Purkinje cell (primary cell): ENCODE measurements around the gene HTRA2. TPM values are rescaled to one million over a fixed set of nuclear protein-coding genes. Genes with fewer than 3 reads are reported as not detected.

Experiments
- polyA plus RNA-seq: library from polyadenylated mRNA; unstranded; fragments of >200 nt; fragmentation: Nextera tagmentation; gene quantifications from 2 replicates; pipeline ENCODE4 v1.2.1, GENCODE V29; 2014

The HTRA2 gene
- polyA plus RNA-seq, result 14.2 and 22.8 TPM in 2 replicates

DNA sequence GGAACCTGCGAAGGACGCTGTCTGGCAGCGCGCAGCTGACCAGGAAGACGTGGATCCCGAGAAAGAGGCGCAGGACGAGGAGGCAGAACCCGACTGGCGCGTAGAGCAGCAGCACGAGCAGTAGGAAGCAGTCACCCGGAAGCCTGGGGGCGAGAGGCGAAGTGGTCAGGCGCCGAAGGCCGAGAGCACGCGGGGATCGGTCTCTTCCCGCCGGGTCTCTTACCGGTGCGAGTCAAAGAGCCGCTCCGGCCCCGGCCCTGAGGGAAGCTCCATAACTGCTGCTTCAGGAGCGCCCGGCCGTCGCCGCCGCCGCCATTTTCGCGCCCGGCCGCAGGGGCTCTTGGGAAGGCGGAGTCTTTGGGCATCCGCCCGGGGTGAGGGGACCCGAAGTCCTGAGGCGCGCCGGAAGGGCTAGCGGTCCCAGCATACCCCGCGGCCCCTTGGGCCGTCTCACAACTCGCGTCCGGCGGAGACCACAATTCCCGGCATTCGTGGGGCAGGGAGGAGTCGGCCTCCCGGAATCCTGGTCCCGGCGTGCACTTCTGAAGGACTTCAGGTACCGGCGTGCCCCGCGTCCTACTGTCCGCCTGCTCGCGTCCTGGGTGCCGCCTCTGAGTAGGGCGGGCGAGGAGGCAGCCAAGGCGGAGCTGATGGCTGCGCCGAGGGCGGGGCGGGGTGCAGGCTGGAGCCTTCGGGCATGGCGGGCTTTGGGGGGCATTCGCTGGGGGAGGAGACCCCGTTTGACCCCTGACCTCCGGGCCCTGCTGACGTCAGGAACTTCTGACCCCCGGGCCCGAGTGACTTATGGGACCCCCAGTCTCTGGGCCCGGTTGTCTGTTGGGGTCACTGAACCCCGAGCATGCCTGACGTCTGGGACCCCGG, at the start of gene HTRA2, which contains the start of gene AUP1:
TSS of gene HTRA2 (plus strand) at position 577 of the 882 bp plus-strand sequence. CDS start at position 651, 74 bp downstream.
TSS of gene AUP1 (minus strand) at position 350 of the 882 bp plus-strand sequence. CDS start at position 273, 77 bp downstream.

DNA sequence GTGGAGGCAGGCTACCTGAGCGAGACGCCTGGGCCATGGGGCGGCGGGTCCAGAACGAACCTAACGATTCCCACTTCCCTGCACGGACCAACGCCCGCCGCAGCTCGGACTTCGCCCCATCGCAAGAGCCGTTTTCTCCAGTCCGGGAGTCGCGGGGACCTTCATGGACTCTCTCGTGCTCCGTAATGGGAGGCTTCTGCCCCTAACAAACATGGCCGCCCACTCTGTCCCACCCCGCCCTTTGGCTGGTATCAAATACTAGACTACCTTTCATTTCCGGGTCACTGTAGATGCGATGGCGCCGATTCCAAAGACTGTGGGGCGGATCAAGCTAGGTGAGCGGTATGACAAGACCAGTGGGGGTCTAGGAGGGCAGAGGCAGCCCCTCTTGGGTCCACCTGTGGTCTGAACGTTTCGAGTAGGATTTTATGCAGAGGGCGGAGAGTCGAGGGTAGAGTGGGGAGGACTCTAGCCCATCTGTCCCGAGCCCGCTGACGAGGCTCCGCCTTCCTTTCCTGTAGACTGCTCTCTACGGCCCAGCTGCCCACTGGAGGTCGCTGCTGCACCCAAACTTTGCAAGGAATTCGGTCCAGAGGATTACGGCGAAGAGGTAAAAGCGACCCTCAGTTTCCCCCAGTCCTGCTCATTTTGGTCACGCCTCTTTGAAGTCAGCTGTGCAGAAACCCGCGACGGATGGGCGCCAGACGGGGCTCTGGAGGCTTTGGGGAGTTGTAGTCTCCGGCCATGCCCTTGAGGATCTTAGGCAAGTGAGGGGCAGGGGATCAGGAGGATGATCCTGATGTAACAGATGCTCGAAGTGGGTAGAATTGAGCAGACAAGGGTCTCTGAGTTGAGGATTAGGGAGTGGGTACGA, 46.7 kb upstream of the HTRA2 start, which contains the start of the genes CCDC142 and TTC31:
TSS of gene CCDC142 (minus strand) at position 198 of the 874 bp plus-strand sequence. CDS start at position 37, 161 bp downstream.
TSS of gene TTC31 (plus strand) at position 281 of the 874 bp plus-strand sequence. CDS start at position 296, 15 bp downstream.

DNA sequence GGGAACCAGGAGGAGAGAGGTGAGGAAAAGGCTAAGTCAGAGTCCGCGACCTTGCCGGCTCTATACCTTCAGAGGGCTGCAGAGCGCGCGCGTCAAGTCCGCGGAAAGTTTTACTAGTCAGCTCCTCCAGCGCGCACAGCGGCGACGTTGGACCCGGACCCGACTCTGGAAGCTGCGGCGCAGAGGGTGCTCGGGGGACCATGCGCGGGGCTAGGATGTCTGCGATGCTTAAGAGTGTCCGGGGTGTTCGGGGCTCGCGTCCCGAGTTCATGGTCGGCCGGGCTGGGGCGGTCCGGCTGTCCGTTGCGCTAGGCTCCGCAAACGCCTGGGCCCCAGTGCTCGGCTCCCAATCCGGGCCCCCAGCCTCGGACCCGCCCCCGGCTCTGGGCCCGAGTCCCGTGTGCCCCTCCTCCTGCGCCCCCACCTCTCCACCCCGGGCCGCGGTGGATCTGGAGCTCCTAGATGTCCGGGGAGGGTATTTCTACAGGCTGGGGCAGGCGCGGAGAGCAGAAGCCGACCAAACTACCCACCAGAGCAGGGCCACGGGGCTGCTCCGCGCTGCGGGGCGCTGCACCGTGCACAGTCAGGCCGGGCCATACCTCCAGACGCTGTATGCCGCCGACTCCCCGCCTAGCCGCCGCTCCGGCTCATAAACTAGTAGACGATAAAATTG, 30.3 kb upstream of the HTRA2 start, which contains the start of gene LBX2:
TSS of gene LBX2 (minus strand) at position 337 of the 673 bp plus-strand sequence. CDS start at position 271, 66 bp downstream.

DNA sequence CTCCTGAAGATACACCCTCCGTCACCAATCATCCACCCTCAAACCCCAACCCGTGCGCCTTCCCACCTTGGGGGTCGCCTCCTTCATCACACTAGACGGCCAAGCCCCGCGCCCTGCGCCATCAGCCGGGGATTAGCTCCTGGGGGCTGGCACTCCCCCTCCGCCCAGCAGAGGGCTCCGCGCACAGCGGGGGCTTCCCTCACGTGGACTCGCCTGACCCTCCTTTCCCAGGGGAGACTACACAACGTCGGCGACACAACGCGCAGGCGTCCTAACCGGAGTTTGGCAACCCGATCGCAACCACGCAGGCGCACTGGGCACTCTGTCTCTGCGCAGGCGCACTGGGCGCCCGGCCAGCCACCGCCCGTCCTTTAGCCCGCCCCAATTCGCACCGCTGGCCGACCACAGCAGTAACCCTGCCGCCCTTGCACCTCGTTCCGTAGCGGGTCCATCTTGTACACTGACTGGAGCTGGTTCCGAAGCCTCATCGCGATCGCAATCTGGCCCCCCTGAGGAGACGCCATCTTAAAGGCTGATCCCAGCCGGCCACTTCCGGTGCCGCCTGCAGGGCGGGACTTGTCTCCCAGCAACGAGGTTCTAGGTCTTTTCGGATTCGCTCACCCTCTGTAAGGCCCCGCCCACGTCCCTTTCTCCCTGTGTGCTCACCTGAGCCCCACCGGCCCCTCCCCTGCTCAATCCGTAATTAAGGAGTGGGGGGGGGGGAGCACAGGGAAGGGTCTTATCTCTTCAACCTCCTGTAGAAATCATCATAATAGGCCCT, 22.4 kb upstream of the HTRA2 start, which contains the start of gene PCGF1:
TSS of gene PCGF1 (minus strand) at position 551 of the 781 bp plus-strand sequence. CDS start at position 524, 27 bp downstream.

DNA sequence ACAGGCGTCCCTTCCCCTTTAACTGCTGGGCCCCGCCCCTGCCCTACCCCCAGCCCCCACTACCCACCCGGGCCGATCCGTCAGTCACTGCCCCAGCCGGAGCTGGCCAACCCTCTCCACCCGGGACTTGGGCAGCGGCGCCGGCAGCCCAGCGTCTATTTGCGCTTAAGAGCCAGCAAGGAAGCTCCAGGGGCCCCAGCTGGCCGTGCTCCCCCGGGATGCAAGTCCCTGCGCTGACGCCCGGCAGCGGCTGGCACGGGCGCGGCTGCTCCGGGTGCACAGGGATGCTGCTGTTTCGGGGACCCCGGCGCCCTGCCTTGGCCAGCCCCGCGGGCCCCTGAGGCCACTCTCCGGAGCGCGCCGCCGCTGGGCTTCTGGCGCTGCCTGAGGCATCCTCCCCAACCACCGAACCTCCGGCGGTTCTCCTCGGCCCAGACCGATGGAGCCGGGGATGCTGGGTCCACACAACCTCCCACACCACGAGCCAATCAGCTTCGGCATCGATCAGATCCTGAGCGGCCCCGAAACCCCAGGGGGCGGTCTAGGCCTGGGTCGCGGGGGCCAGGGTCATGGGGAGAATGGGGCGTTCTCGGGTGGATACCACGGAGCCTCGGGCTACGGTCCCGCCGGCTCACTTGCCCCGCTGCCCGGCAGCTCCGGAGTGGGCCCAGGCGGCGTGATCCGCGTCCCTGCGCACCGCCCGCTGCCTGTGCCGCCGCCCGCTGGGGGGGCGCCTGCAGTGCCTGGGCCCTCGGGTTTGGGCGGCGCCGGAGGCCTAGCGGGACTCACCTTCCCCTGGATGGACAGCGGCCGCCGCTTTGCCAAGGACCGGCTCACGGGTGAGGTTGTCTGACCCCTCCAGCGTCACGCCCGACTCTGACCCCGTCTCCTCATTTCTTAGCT, 15.1 kb upstream of the HTRA2 start, which contains the start of gene TLX2:
TSS of gene TLX2 (plus strand) at position 83 of the 903 bp plus-strand sequence. CDS start at position 440, 357 bp downstream.

DNA sequence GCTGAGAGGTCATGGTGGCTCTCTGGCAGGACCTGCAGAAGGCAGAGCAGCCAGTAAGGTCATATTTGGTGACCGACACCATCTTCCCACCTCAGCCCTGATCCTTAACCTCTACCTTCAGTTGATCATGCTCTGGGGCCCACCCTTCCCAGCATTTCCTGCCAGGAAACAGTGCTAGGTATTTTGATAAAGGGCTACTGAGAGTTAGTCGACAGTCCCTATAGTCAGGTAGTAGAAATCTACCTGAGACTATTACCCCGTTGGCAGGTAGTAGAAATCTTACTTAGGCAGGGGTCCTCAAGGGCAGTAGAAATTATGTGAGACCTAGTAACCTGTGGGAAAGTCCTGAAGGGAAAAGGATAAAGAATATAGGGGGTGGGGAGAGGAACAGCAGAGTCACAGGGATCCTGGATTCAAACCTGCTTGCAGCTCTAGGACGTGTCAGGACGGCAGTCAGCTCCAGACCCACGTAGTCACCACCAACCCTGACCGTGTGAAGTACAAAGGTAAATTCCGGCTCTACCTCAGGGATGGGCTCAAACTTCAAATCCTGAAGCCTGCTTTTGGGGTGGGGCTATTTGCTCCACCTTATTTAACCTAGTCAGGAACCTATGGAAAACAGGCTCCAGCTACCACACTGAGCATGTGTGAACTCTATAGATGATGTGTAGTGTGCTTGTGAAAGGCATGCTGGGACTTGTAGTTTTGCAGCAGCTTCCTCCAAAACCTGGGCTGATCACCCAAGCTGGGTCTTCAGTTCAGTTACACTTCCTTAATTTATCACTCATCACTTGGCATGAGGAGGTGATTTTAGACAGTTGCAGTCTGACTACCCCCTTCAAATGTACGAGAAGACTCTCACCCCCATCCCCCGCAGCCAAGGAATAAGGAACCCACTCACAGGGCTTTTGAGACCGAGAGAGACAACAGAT, 3.8 kb upstream of the HTRA2 start, which contains the start of gene DQX1:
TSS of gene DQX1 (minus strand) at position 515 of the 932 bp plus-strand sequence. CDS start at position 13, 502 bp downstream.

GRCh38 chr2:74553892-74554819, 24.4 kb downstream of the HTRA2 start, which contains the start of the genes DOK1 and LOXL3:
Gene DOK1, plus strand, starts transcription at chr2:74554720. Its CDS starts 35 bp downstream, at chr2:74554755.
Gene LOXL3, minus strand, starts transcription at chr2:74553942. Its CDS starts 1,308 bp downstream, at chr2:74552634.

Other genes starting within 250 kb of the HTRA2 start
- not detected in 2 replicates for gene SLC4A5, start 186.5 kb upstream of the HTRA2 start, polyA plus RNA-seq
- gene DCTN1, start 149.6 kb upstream of the HTRA2 start, polyA plus RNA-seq, result 275 and 282 TPM in 2 replicates
- 0.14 and 0.58 TPM in 2 replicates for gene C2orf81, start 108.3 kb upstream of the HTRA2 start, polyA plus RNA-seq
- 25.1 and 25.5 TPM in 2 replicates for gene WDR54, start 108.2 kb upstream of the HTRA2 start, polyA plus RNA-seq
- not detected in 2 replicates for gene RTKN, start 88.0 kb upstream of the HTRA2 start, polyA plus RNA-seq
- gene INO80B, start 74.8 kb upstream of the HTRA2 start, polyA plus RNA-seq, result 1.1 and 3.0 TPM in 2 replicates
- gene WBP1, start 71.5 kb upstream of the HTRA2 start, polyA plus RNA-seq, result 7.8 and 10.0 TPM in 2 replicates
- gene MOGS, start 64.6 kb upstream of the HTRA2 start, polyA plus RNA-seq, result 0.62 and 4.3 TPM in 2 replicates
- gene MRPL53, start 57.3 kb upstream of the HTRA2 start, polyA plus RNA-seq, result 43.3 and 56.2 TPM in 2 replicates
- 0.78 and 1.6 TPM in 2 replicates for gene CCDC142, start 46.9 kb upstream of the HTRA2 start, polyA plus RNA-seq
- gene TTC31, start 46.9 kb upstream of the HTRA2 start, polyA plus RNA-seq, result 0.66 and 0.83 TPM in 2 replicates
- gene LBX2, start 30.3 kb upstream of the HTRA2 start, polyA plus RNA-seq, result not detected in 2 replicates
- 35.8 and 37.1 TPM in 2 replicates for gene PCGF1, start 22.2 kb upstream of the HTRA2 start, polyA plus RNA-seq
- gene TLX2, start 15.5 kb upstream of the HTRA2 start, polyA plus RNA-seq, result not detected in 2 replicates
- gene DQX1, start 3.7 kb upstream of the HTRA2 start, polyA plus RNA-seq, result 2.3 and 4.1 TPM in 2 replicates
- gene AUP1, start 227 bp upstream of the HTRA2 start, polyA plus RNA-seq, result 48.4 and 52.5 TPM in 2 replicates
- 1.7 TPM in 1 of 2 replicates, not detected in the other for gene LOXL3, start 24.0 kb downstream of the HTRA2 start, polyA plus RNA-seq
- gene DOK1, start 24.8 kb downstream of the HTRA2 start, polyA plus RNA-seq, result not detected in 2 replicates
- 0.56 and 8.3 TPM in 2 replicates for gene M1AP, start 118.4 kb downstream of the HTRA2 start, polyA plus RNA-seq
- 1.7 and 4.3 TPM in 2 replicates for gene SEMA4F, start 124.3 kb downstream of the HTRA2 start, polyA plus RNA-seq